HepG2 (cell line): Measurements from ENCODE around the gene NINJ2. TPM values are rescaled to one million over a fixed set of nuclear protein-coding genes. Genes with fewer than 3 reads are reported as not detected.

ENCODE experiments used
- ATAC-seq: fragments of 200-7000 bp; cut with Tn5 transposase; 3 replicates; pipeline ENCODE4 v1.9.1; 2020; ENCODE audit warnings: mild to moderate bottlenecking, moderate library complexity
- BruUV-seq: library from RNA; stranded (reverse); fragments of 400-500 nt; replicated peaks from 2 replicates; lab custom pipeline; 2021; lab: Mats Ljungman, UMichigan
- CTCF ChIA-PET: fragments of 300-600 bp; formaldehyde crosslinking; extraction: SDS; loops from one replicate; lab custom pipeline; 2021; ENCODE audit warnings: low total read pairs, inconsistent platforms, low intra/inter-chr PET ratio; lab: Yijun Ruan, JAX
- POLR2A ChIA-PET: fragments of 350-600 bp; sonication (Branson Sonifier 250); formaldehyde crosslinking; loops from one replicate; lab custom pipeline; 2020; ENCODE audit warnings: antibody characterized with exemption, inconsistent platforms; lab: Yijun Ruan, JAX
- DNase-seq: peaks from one replicate; pipeline ENCODE4 v3.0.0-alpha.2; 2015; ENCODE audit warnings: low spot score
- FAIRE-seq: peaks from 3 replicates; lab custom pipeline; 2011; peaks lifted over from hg19 to GRCh38; lab: Jason Lieb, UNC
- H2AFZ ChIP-seq: one replicate; pipeline ENCODE4 v1.6.1; 2011; ENCODE audit warnings: low read length, inconsistent platforms
- H3K27ac ChIP-seq: fragments of 300-600 bp; 3 replicates; pipeline ENCODE4 v1.8.0; 2011; ENCODE audit warnings: mixed run types, mild to moderate bottlenecking, mixed read lengths, low read length, inconsistent platforms; ENCODE audit not compliant: insufficient read depth; ENCODE audit errors: extremely low read length
- H3K27me3 ChIP-seq, 2 experiments: fragments of 200-600 bp in 1 of 2; 2 replicates in 1 of 2; 3 replicates in 1 of 2; pipeline versions ENCODE4 v1.6.0 to v1.8.0; 2011; ENCODE audit warnings: low read length in 2 of 2, mild to moderate bottlenecking in 2 of 2, moderate library complexity in 2 of 2, inconsistent platforms in 1 of 2; ENCODE audit not compliant: insufficient read depth in 2 of 2, control insufficient read depth in 1 of 2
- H3K36me3 ChIP-seq, 2 experiments: fragments of 200-600 bp in 1 of 2; replicated peaks in 1 of 2; 2 replicates in 1 of 2; 3 replicates in 1 of 2; pipeline versions ENCODE4 v1.5.1 to v1.8.0; 2011; ENCODE audit warnings: low read length in 2 of 2, inconsistent platforms in 1 of 2; ENCODE audit not compliant: insufficient read depth in 2 of 2, control insufficient read depth in 1 of 2
- H3K4me1 ChIP-seq: 2 replicates; pipeline ENCODE4 v1.5.1; 2012; ENCODE audit warnings: low read length, inconsistent platforms; ENCODE audit not compliant: insufficient read depth
- H3K4me2 ChIP-seq: 2 replicates; pipeline ENCODE4 v1.6.0; 2011; ENCODE audit warnings: low read depth, low read length, inconsistent platforms
- H3K4me3 ChIP-seq, 3 experiments: fragments of 200-600 bp in 1 of 3; sonication (generic), shearing (Covaris generic) in 1 of 3; replicated peaks in 1 of 3; 2 replicates each; pipeline ENCODE4 v1.5.1; 2011 to 2016; ENCODE audit warnings: low read length in 3 of 3, inconsistent platforms in 2 of 3, low read depth in 2 of 3, mild to moderate bottlenecking in 2 of 3, control low read depth in 1 of 3, mixed read lengths in 1 of 3; ENCODE audit not compliant: insufficient read depth in 1 of 3
- H3K79me2 ChIP-seq: one replicate; pipeline ENCODE4 v1.6.1; 2011; ENCODE audit warnings: low read length, inconsistent platforms; ENCODE audit not compliant: insufficient read depth
- H3K9ac ChIP-seq: 2 replicates; pipeline ENCODE4 v1.6.0; 2011; ENCODE audit warnings: mild to moderate bottlenecking, low read depth, low read length, inconsistent platforms; ENCODE audit not compliant: insufficient read depth
- H3K9me3 ChIP-seq: 2 replicates; pipeline ENCODE4 v1.5.1; 2012; ENCODE audit warnings: mild to moderate bottlenecking, low read length
- H4K20me1 ChIP-seq: 2 replicates; pipeline ENCODE4 v1.6.0; 2011; ENCODE audit warnings: inconsistent platforms, mild to moderate bottlenecking, low read length, moderate library complexity; ENCODE audit not compliant: insufficient read depth
- ARNTL ChIP-seq: sonication (generic); formaldehyde crosslinking; IDR thresholded peaks from 2 replicates; pipeline ENCODE4 v1.4.0; 2020; ENCODE audit warnings: mild to moderate bottlenecking, missing genetic modification reagents
- ATAD3A ChIP-seq: sonication (generic); formaldehyde crosslinking; IDR thresholded peaks from 2 replicates; pipeline ENCODE4 v1.4.0; 2020; ENCODE audit warnings: missing genetic modification reagents
- HMG20B ChIP-seq: conservative IDR thresholded peaks from 2 replicates; pipeline ENCODE4 v1.6.1; 2016; ENCODE audit warnings: missing genetic modification reagents, missing compliant biosample characterization
- HNF4G ChIP-seq, 2 experiments: sonication (generic) in 1 of 2; formaldehyde crosslinking in 1 of 2; IDR thresholded peaks; 2 replicates each; pipeline versions ENCODE4 v1.4.0 to v1.6.1; 2011 to 2020; ENCODE audit warnings: borderline replicate concordance in 2 of 2, low read depth in 2 of 2, mild to moderate bottlenecking in 2 of 2, low read length in 1 of 2, missing genetic modification reagents in 1 of 2, moderate library complexity in 1 of 2
- MAFK ChIP-seq, 2 experiments: IDR thresholded peaks in 1 of 2; conservative IDR thresholded peaks in 1 of 2; 2 replicates each; pipeline ENCODE4 v1.6.1; 2011; ENCODE audit warnings: improper control_type of control experiment in 2 of 2, low read length in 2 of 2
- NR2F2 ChIP-seq: IDR thresholded peaks from 2 replicates; pipeline ENCODE4 v1.6.1; 2012; ENCODE audit warnings: low read depth, inconsistent platforms, borderline replicate concordance
- ZNF850 ChIP-seq: sonication (generic); formaldehyde crosslinking; conservative IDR thresholded peaks from 2 replicates; pipeline ENCODE4 v1.9.0; 2021; ENCODE audit warnings: mild to moderate bottlenecking, missing genetic modification reagents
- WGBS: methylation state at CpG from one replicate; pipeline ENCODE4 v1.1.6; 2017; ENCODE audit warnings: low lambda C conversion rate; 5-methylcytosine and 5-hydroxymethylcytosine counted together
- in situ Hi-C: cut with HindIII; loops from 2 replicates; pipeline ENCODE4 v1.10.0; 2017; ENCODE audit warnings: low pct_unique_long_range_greater_than_20kb; ENCODE audit not compliant: extremely low pct_ligation_motif_present
- intact Hi-C: fragments of 100-400 bp; cut with micrococcal nuclease; formaldehyde crosslinking; loops from one replicate; pipeline ENCODE4 v1.10.0; 2022; ENCODE audit not compliant: unreplicated experiment
- polyA plus RNA-seq, 8 experiments: library from polyadenylated mRNA; depleted of rRNA in 3 of 8; stranded (reverse) in 7 of 8; unstranded in 1 of 8; fragments of >200 nt; fragmentation: Illumina TruSeq in 4 of 8; extraction: Trizol in 4 of 8; gene quantifications; 2 replicates each; pipeline versions ENCODE4 v1.2.1 to v1.2.3, GENCODE V29; 2011 to 2016; ENCODE audit warnings: low read depth in 4 of 8, missing spikeins in 1 of 8, mixed read lengths in 1 of 8; ENCODE audit not compliant: insufficient read depth in 1 of 8
- total RNA-seq, 5 experiments: library from RNA; depleted of rRNA; stranded (reverse); fragments of >200 nt; fragmentation: Illumina TruSeq; extraction: Trizol; gene quantifications; 2 replicates each; pipeline ENCODE4 v1.2.3, GENCODE V29; 2016; ENCODE audit warnings: low read depth in 1 of 5

NINJ2 gene
- total and polyA plus RNA-seq, 2 of the 13 experiments (the other 11 are each of a cell fraction or from before 2014, with no cell fraction given) = 0.62 to 3.8 TPM

GRCh38 chr12:563787-564298, 99.4 kb downstream of the NINJ2 start:
- Histone ChIP-seq H3K27me3 (peaks cover 3 to 6% of the 10 kb centered on the region in 2 experiments; a peak in 2 of 5 replicates), H3K27ac (no peak overlapping the region), H3K9ac (no peak overlapping the region), H3K4me2 (no peak overlapping the region), H2AFZ (no peak overlapping the region), H3K4me1 (peaks cover 16% of the 10 kb centered on the region), H3K36me3 (no peaks in the 10 kb centered on the region), H3K4me3 (no peak overlapping the region), H3K9me3 (no peaks in the 10 kb centered on the region), H3K79me2 (no peaks in the 10 kb centered on the region), H4K20me1 (no peaks in the 10 kb centered on the region)
- no peak for ATAC-seq
- no peak for FAIRE-seq
- WGBS = 65% methylated on average over 7 of the region's 7 CpGs
- BruUV-seq = no TSS peak
- TF ChIP-seq ARNTL (no peak), NR2F2 (no peak), MAFK (conservative IDR thresholded peaks at IDR 0.05 in 1 of 2, IDR thresholded peaks at IDR 0.05 in 1 of 2; ENCODE audit: low read length in 2 of 2) (no peak), ZNF850 (CRISPR knock-in tag) (no peak), HNF4G (IDR thresholded peaks at IDR 0.05; ENCODE audit: borderline replicate concordance, low read depth, low read length) (no peak), HNF4G (CRISPR knock-in tag; IDR thresholded peaks at IDR 0.05; ENCODE audit: borderline replicate concordance, low read depth) (no peak)
- intact Hi-C loops = no loop called here
- ChIA-PET POLR2A (no interaction called here), CTCF (no interaction called here)
- in situ Hi-C loops = loop anchor here (10.0 to 25.0 kb wide), 3 partner anchors 321 to 1023 kb away; partner anchors contain the start of gene FBXL14
- DNase-seq = no peak

GRCh38 chr12:563250-563781, 99.9 kb downstream of the NINJ2 start:
- no TSS peak for BruUV-seq
- in situ Hi-C loops = loop anchor here (10.0 to 25.0 kb wide), 3 partner anchors 321 to 1024 kb away; partner anchors contain the start of gene FBXL14
- no peaks in the 10 kb centered on the region for H3K79me2 ChIP-seq

More at GRCh38 chr12:563250-563781, 99.9 kb downstream of the NINJ2 start:
- Histone ChIP-seq H3K9me3 (no peaks in the 10 kb centered on the region), H3K9ac (no peak overlapping the region), H4K20me1 (no peaks in the 10 kb centered on the region), H3K27me3 (peaks cover 3 to 6% of the 10 kb centered on the region in 2 experiments; a peak in 2 of 5 replicates), H3K27ac (no peak overlapping the region), H3K4me3 (no peak overlapping the region), H3K36me3 (no peaks in the 10 kb centered on the region), H3K4me2 (no peak overlapping the region), H2AFZ (no peak overlapping the region), H3K4me1 (peaks cover 12% of the 10 kb centered on the region)
- intact Hi-C loops = no loop called here
- FAIRE-seq (no peak), DNase-seq (no peak), ATAC-seq (no peak)
- CTCF ChIA-PET = interaction anchor here (0.7 kb wide), 1 partner anchor 17 kb away, joined by 3 read pairs; no protein-coding TSS in a partner anchor
- 68% methylated on average over 8 of the region's 8 CpGs for WGBS
- no peak for TF ChIP-seq ATAD3A (CRISPR knock-in tag)
- no peak for TF ChIP-seq HMG20B (CRISPR knock-in tag)
- POLR2A ChIA-PET = no interaction called here
